Prostate gland (tissue), 2 donors: Measurements from ENCODE around the gene TM4SF5. TPM values are rescaled to one million over a fixed set of nuclear protein-coding genes. Genes with fewer than 3 reads are reported as not detected.
A peak's percentile ranks its signal among the peaks of the same experiment; 100 is the strongest.

Experiments
- DNase-seq: peaks from one replicate; pipeline ENCODE4 v3.0.0-alpha.2; 2019; ENCODE audit warnings: low spot score
- H3K27ac ChIP-seq, 2 donors: fragments of 200-600 bp; sonication (generic); 2 replicates each; pipeline ENCODE4 v1.5.1; 2017 to 2019
- H3K27me3 ChIP-seq: fragments of 200-600 bp; sonication (generic); replicated peaks from 2 replicates; pipeline ENCODE4 v1.5.1; 2019; ENCODE audit not compliant: insufficient read depth
- H3K36me3 ChIP-seq, 2 donors: fragments of 200-600 bp; sonication (generic); 1 replicate in 1 of 2; 2 replicates in 1 of 2; pipeline versions ENCODE4 v1.5.1 to v1.8.1; 2017 to 2019
- H3K4me1 ChIP-seq: fragments of 200-600 bp; sonication (generic); replicated peaks from 2 replicates; pipeline ENCODE4 v1.5.1; 2019
- H3K4me3 ChIP-seq, 2 donors: fragments of 200-600 bp; sonication (generic); 2 replicates each; pipeline ENCODE4 v1.5.1; 2017 to 2019
- H3K9me3 ChIP-seq: fragments of 200-600 bp; sonication (generic); 2 replicates; pipeline ENCODE4 v1.5.1; 2017
- POLR2A ChIP-seq: fragments of 450-650 bp; IDR thresholded peaks from one replicate; pipeline ENCODE4 v1.6.1; 2016; ENCODE audit warnings: antibody characterized with exemption, mild to moderate bottlenecking
- POLR2AphosphoS5 ChIP-seq: sonication (generic); formaldehyde crosslinking; IDR thresholded peaks from one replicate; pipeline ENCODE4 v1.6.1; 2017; ENCODE audit warnings: antibody characterized with exemption
- WGBS: methylation state at CpG from one replicate; pipeline ENCODE4 v1.1.5; 2018; 5-methylcytosine and 5-hydroxymethylcytosine counted together
- intact Hi-C: fragments of 100-400 bp; cut with DNase I; formaldehyde crosslinking; loops from one replicate; pipeline ENCODE4 v1.14.2; 2022
- total RNA-seq, 2 donors: library from RNA; depleted of rRNA; stranded (reverse); fragments of >200 nt; gene quantifications; one replicate each; pipeline ENCODE4 v1.1.0, GENCODE V29; 2016
- TF ChIP-seq, protein P1 (sequence below), 4 experiments: fragments of 200-600 bp in 2 of 4; fragments of 450-650 bp in 2 of 4; sonication (generic) in 2 of 4; IDR thresholded peaks; 1 replicate in 3 of 4; 2 replicates in 1 of 4; pipeline ENCODE4 v1.5.1; 2016 to 2019; ENCODE audit warnings: antibody characterized with exemption in 4 of 4, mild to moderate bottlenecking in 2 of 4, moderate library complexity in 2 of 4

TM4SF5 gene
- total RNA-seq, 2 donors from 2014 or later = not detected

DNA sequence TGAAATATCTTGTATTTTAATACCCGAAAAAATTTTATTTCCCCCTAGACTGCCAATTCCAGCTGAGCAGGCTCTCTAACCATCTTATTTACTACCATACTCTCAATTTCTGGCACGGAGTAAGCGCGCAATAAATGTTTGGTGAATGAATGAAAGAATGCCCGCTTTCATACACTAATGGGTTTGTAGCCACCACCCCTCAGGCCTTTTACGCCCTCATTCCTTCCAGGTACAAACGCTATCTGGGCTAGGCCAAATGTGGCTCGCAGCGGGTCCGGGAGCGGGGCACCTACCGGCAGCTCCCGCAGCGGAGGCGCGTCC lies 34.7 kb downstream of the TM4SF5 start:
- WGBS = 2% methylated on average over 13 of the region's 16 CpGs
- H3K4me3 ChIP-seq = peak overlapping the region; percentile 76 to 83
- DNase-seq = no peak
- TF ChIP-seq, protein P1, sequence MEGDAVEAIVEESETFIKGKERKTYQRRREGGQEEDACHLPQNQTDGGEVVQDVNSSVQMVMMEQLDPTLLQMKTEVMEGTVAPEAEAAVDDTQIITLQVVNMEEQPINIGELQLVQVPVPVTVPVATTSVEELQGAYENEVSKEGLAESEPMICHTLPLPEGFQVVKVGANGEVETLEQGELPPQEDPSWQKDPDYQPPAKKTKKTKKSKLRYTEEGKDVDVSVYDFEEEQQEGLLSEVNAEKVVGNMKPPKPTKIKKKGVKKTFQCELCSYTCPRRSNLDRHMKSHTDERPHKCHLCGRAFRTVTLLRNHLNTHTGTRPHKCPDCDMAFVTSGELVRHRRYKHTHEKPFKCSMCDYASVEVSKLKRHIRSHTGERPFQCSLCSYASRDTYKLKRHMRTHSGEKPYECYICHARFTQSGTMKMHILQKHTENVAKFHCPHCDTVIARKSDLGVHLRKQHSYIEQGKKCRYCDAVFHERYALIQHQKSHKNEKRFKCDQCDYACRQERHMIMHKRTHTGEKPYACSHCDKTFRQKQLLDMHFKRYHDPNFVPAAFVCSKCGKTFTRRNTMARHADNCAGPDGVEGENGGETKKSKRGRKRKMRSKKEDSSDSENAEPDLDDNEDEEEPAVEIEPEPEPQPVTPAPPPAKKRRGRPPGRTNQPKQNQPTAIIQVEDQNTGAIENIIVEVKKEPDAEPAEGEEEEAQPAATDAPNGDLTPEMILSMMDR (IDR thresholded peaks at IDR 0.05) = no peak
- no peak for TF ChIP-seq POLR2A
- TF ChIP-seq POLR2AphosphoS5 = no peak
- intact Hi-C loops = no loop called here
- H3K9me3 ChIP-seq = no peaks in the 10 kb centered on the region
- H3K27ac ChIP-seq = peak overlapping the region; percentile 18 to 79
- H3K27me3 ChIP-seq = no peaks in the 10 kb centered on the region
- peaks cover 4% of the 10 kb centered on the region for H3K4me1 ChIP-seq
- no peaks in the 10 kb centered on the region for H3K36me3 ChIP-seq

DNA sequence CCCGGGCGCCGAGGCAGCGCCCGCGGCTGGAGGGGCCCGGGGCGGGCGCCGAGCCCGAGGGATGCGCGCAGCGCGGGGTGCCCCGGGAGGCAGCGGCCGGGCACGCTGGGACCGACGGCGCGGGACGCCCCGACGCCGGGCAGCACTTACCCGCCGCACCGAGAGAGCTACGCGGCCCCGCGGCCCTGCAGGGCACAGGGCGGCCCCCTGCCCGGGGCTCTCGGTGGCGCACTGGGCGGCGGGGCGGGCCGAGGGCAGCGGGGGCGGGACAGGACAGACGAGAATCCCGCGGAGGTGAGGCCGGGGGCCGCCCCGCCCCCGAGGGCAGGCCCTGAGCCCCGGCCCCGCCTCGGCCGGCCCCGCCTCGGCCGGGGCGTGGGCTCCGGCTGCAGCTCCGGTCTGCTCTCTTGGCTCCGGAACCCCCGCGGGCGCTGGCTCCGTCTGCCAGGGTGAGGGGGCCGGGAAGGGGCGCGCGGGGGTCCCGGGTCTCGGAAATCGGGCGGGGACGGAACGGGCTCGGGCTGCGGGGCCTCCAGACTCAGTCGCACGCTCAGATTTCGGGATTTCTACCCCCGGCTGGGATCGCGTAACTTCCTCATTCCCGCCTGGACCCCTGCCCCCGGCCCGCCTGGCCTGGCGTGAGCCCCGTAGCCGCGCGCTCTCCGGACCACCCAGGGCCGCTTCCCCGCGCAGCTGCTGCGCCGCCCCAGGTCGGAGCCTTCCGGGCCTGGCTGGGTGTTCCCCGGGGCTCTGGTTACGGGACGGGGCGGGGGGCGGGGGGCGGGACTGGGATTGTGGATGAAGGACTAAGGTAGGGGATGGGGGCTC lies 35.3 kb downstream of the TM4SF5 start, which contains the start of gene PLD2:
Gene PLD2 (plus strand): TSS at position 376 of the 828 bp plus-strand sequence. CDS start 621 bp downstream, outside the sequence.
- TF ChIP-seq POLR2A (peak; percentile 80), POLR2AphosphoS5 (no peak)
- peak; percentile 83 for DNase-seq
- intact Hi-C loops = loop anchor here (1.0 kb wide), 1 partner anchor 17 kb away; no protein-coding TSS in a partner anchor

DNA sequence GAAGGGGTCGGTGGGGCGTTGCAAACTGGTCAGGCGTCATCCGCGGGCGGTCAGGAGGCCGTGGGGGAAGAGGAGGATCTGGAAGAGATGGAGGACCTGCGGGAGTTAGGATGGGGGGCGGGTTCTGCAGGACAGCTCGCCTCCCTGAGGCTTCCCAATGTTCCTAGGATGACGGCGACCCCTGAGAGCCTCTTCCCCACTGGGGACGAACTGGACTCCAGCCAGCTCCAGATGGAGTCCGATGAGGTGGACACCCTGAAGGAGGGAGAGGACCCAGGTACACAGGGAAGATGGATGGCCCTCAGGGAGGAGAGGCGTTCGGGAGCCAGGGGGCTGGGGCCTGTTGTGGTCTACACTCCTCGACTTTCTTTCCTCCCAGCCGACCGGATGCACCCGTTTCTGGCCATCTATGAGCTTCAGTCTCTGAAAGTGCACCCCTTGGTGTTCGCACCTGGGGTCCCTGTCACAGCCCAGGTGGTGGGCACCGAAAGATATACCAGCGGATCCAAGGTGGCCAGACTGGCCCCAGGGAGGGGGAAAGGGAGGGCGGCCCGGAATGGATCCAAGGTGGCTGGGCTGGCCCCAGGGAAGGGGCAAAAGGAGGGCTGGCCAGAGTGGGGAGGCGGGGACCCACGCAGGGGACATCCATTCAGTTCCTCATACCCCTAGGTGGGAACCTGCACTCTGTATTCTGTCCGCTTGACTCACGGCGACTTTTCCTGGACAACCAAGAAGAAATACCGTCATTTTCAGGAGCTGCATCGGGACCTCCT lies 36.1 kb downstream of the TM4SF5 start:
- Histone ChIP-seq H3K9me3 (no peaks in the 10 kb centered on the region), H3K4me3 (peak overlapping the region; percentile 76 to 83), H3K4me1 (peaks cover 4% of the 10 kb centered on the region), H3K27ac (peak overlapping the region; percentile 79 to 83), H3K27me3 (no peaks in the 10 kb centered on the region), H3K36me3 (no peaks in the 10 kb centered on the region)
- intact Hi-C loops = loop anchor here (1.0 kb wide), 1 partner anchor 17 kb away; no protein-coding TSS in a partner anchor
- WGBS = 22% methylated on average over 32 of the region's 32 CpGs
- DNase-seq = no peak
- TF ChIP-seq POLR2A (no peak), POLR2AphosphoS5 (no peak)
- TF ChIP-seq, protein P1 (IDR thresholded peaks at IDR 0.05) = no peak

More for the DNA sequence above, 35.3 kb downstream of the TM4SF5 start, which contains the start of gene PLD2:
- Histone ChIP-seq H3K36me3 (no peaks in the 10 kb centered on the region), H3K27ac (peak within 1 kb of the TSS; percentile 79 to 83), H3K4me1 (peaks cover 4% of the 10 kb centered on the region), H3K4me3 (peak within 1 kb of the TSS; percentile 76 to 83), H3K9me3 (no peaks in the 10 kb centered on the region), H3K27me3 (no peaks in the 10 kb centered on the region)
- 1% methylated on average over 63 of the region's 106 CpGs for WGBS

DNA sequence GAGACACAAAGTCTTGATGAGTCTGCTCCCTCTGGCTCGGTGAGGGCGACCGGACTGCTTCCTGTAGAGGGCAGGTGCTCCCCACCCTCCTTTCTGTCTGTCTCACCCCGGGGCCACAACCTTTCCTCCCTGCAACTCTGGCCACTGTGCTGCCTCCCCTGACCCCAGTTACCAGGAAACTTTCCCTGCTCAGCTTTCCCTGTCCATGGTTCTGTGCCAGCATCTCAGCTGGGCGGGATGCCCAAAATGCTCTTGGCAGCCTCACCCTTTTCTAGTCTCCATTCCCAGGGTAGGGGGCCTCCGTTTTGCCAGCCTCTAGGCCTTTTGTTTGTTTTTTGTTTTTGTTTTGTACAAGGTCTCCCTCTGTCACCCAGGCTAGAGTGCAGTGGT lies 36.7 kb downstream of the TM4SF5 start:
- no peaks in the 10 kb centered on the region for H3K36me3 ChIP-seq
- H3K4me3 ChIP-seq = no peak overlapping the region
- no peaks in the 10 kb centered on the region for H3K9me3 ChIP-seq
- intact Hi-C loops = no loop called here
- DNase-seq = peak; percentile 61
- peaks cover 4% of the 10 kb centered on the region for H3K4me1 ChIP-seq
- TF ChIP-seq, protein P1 (IDR thresholded peaks at IDR 0.05) = no peak
- TF ChIP-seq POLR2A (no peak), POLR2AphosphoS5 (peak; percentile 33)
- H3K27me3 ChIP-seq = no peaks in the 10 kb centered on the region
- WGBS = 28% methylated on average over 6 of the region's 6 CpGs
- no peak overlapping the region for H3K27ac ChIP-seq

DNA sequence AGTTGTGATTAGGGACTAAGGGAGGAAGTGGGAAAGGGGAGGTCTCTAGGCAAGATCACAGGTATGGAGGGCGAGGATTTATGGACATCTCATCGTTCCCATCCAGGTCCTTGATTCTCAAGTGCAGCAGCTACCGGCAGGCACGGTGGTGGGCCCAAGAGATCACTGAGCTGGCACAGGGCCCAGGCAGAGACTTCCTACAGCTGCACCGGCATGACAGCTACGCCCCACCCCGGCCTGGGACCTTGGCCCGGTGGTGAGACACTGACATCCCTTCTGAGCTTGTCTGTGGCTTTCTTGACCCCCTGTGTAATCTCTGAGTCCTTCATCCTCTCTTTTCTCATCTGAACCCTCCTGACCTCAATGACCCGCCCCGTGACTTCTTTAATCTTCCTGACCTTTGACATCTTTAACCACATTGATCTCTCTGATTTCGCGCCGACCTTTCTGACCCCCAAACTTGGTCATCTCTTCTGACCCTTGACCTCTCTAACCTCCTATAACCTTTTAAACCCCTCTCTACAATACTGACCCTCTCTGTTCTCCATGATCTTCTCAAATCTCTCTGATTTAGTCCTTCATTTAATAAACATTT lies 39.1 kb downstream of the TM4SF5 start:
- Histone ChIP-seq H3K9me3 (no peaks in the 10 kb centered on the region), H3K27me3 (no peaks in the 10 kb centered on the region), H3K4me3 (no peak overlapping the region), H3K36me3 (no peaks in the 10 kb centered on the region), H3K4me1 (peaks cover 4% of the 10 kb centered on the region), H3K27ac (no peak overlapping the region)
- intact Hi-C loops = no loop called here
- WGBS = 78% methylated on average over 13 of the region's 13 CpGs
- no peak for TF ChIP-seq POLR2AphosphoS5
- TF ChIP-seq, protein P1 (IDR thresholded peaks at IDR 0.05) = no peak
- TF ChIP-seq POLR2A = no peak
- no peak for DNase-seq
